WTC11 (cell line): ENCODE measurements around the gene SPTLC1. TPM values are rescaled to one million over a fixed set of nuclear protein-coding genes. Genes with fewer than 3 reads are reported as not detected.

Experiments
- ATAC-seq: fragments of 200-7000 bp; cut with Tn5 transposase; 2 replicates; pipeline ENCODE4 v1.10.0; 2021; ENCODE audit warnings: mild to moderate bottlenecking, moderate library complexity
- Bru-seq: library from RNA; stranded (reverse); fragments of 400-500 nt; gene quantifications from one replicate; lab custom pipeline; 2021; lab: Mats Ljungman, UMichigan
- CTCF ChIA-PET: fragments of 300-600 bp; sonication (Branson Sonifier 250); formaldehyde crosslinking; loops from one replicate; lab custom pipeline; 2021; ENCODE audit warnings: antibody characterized with exemption; lab: Charles Lee
- POLR2A ChIA-PET: fragments of 350-600 bp; sonication (Branson Sonifier 250); formaldehyde crosslinking; loops from one replicate; lab custom pipeline; 2021; ENCODE audit warnings: antibody characterized with exemption; lab: Charles Lee
- DNase-seq: peaks from one replicate; pipeline ENCODE4 v3.0.0; 2021; ENCODE audit warnings: low spot score
- H3K27ac Mint-ChIP-seq: 2 replicates; pipeline ENCODE4 v1.8.0; 2021; ENCODE audit warnings: mixed read lengths
- H3K27me3 Mint-ChIP-seq: 2 replicates; pipeline ENCODE4 v1.8.0; 2021; ENCODE audit warnings: low read depth, mild to moderate bottlenecking, moderate library complexity, mixed read lengths
- H3K36me3 Mint-ChIP-seq: 2 replicates; pipeline ENCODE4 v1.8.0; 2021; ENCODE audit warnings: mixed read lengths
- H3K4me1 Mint-ChIP-seq: 2 replicates; pipeline ENCODE4 v1.8.0; 2022; ENCODE audit warnings: mixed read lengths
- H3K4me3 Mint-ChIP-seq: 2 replicates; pipeline ENCODE4 v1.8.0; 2021; ENCODE audit warnings: mild to moderate bottlenecking, moderate library complexity, mixed read lengths
- H3K9me3 Mint-ChIP-seq: 2 replicates; pipeline ENCODE4 v1.8.0; 2021; ENCODE audit warnings: mixed read lengths
- CBFB ChIP-seq: sonication (generic); formaldehyde crosslinking; IDR thresholded peaks from 2 replicates; pipeline ENCODE4 v1.8.1; 2022; ENCODE audit warnings: mild to moderate bottlenecking, low read depth, missing genetic modification reagents
- E2F1 ChIP-seq: sonication (generic); formaldehyde crosslinking; IDR thresholded peaks from 2 replicates; pipeline ENCODE4 v1.8.0; 2022; ENCODE audit warnings: mild to moderate bottlenecking, missing genetic modification reagents
- E2F5 ChIP-seq: sonication (generic); formaldehyde crosslinking; IDR thresholded peaks from 2 replicates; pipeline ENCODE4 v1.8.1; 2022; ENCODE audit warnings: mild to moderate bottlenecking, moderate library complexity, missing genetic modification reagents
- ELF4 ChIP-seq: sonication (generic); formaldehyde crosslinking; IDR thresholded peaks from 2 replicates; pipeline ENCODE4 v1.8.1; 2022; ENCODE audit warnings: low read depth, mild to moderate bottlenecking, moderate library complexity, missing genetic modification reagents
- FOXP4 ChIP-seq: sonication (generic); formaldehyde crosslinking; IDR thresholded peaks from 2 replicates; pipeline ENCODE4 v1.8.0; 2022; ENCODE audit warnings: mild to moderate bottlenecking, missing genetic modification reagents
- IRF1 ChIP-seq: sonication (generic); formaldehyde crosslinking; IDR thresholded peaks from 2 replicates; pipeline ENCODE4 v1.8.0; 2023; ENCODE audit warnings: missing genetic modification reagents
- JUN ChIP-seq: sonication (generic); formaldehyde crosslinking; IDR thresholded peaks from 2 replicates; pipeline ENCODE4 v1.8.0; 2023; ENCODE audit warnings: mild to moderate bottlenecking, missing genetic modification reagents
- MAX ChIP-seq: sonication (generic); formaldehyde crosslinking; IDR thresholded peaks from 2 replicates; pipeline ENCODE4 v1.8.0; 2022; ENCODE audit warnings: mild to moderate bottlenecking, missing genetic modification reagents
- OVOL2 ChIP-seq: fragments of 250-450 bp; sonication (Bioruptor Pico); IDR thresholded peaks from 2 replicates; pipeline ENCODE4 v1.9.0; 2021; ENCODE audit warnings: mild to moderate bottlenecking, borderline replicate concordance
- RORB ChIP-seq: fragments of 250-450 bp; sonication (Bioruptor Pico); IDR thresholded peaks from 2 replicates; pipeline ENCODE4 v1.9.0; 2021; ENCODE audit warnings: mild to moderate bottlenecking
- TEAD4 ChIP-seq: sonication (generic); formaldehyde crosslinking; IDR thresholded peaks from 2 replicates; pipeline ENCODE4 v1.8.0; 2022; ENCODE audit warnings: mild to moderate bottlenecking, missing genetic modification reagents
- USF2 ChIP-seq: sonication (generic); formaldehyde crosslinking; IDR thresholded peaks from 2 replicates; pipeline ENCODE4 v1.8.1; 2023; ENCODE audit warnings: mild to moderate bottlenecking, missing genetic modification reagents, moderate library complexity
- ZNF121 ChIP-seq: sonication (generic); formaldehyde crosslinking; IDR thresholded peaks from 2 replicates; pipeline ENCODE4 v1.8.0; 2023; ENCODE audit warnings: missing genetic modification reagents
- ZNF219 ChIP-seq: sonication (generic); formaldehyde crosslinking; IDR thresholded peaks from 2 replicates; pipeline ENCODE4 v1.8.0; 2023; ENCODE audit warnings: missing genetic modification reagents, mild to moderate bottlenecking, borderline replicate concordance
- ZNF263 ChIP-seq: sonication (generic); formaldehyde crosslinking; IDR thresholded peaks from 2 replicates; pipeline ENCODE4 v1.8.1; 2022; ENCODE audit warnings: low read depth, mild to moderate bottlenecking, moderate library complexity, missing genetic modification reagents
- ZNF281 ChIP-seq: sonication (generic); formaldehyde crosslinking; IDR thresholded peaks from 2 replicates; pipeline ENCODE4 v1.8.0; 2023; ENCODE audit warnings: mild to moderate bottlenecking, missing genetic modification reagents
- ZNF423 ChIP-seq: fragments of 250-450 bp; sonication (Bioruptor Pico); IDR thresholded peaks from 2 replicates; pipeline ENCODE4 v2.1.2; 2022; ENCODE audit warnings: mild to moderate bottlenecking, moderate library complexity
- ZNF425 ChIP-seq: fragments of 250-450 bp; sonication (Bioruptor Pico); conservative IDR thresholded peaks from 2 replicates; pipeline ENCODE4 v1.9.0; 2021; ENCODE audit warnings: mild to moderate bottlenecking
- ZSCAN18 ChIP-seq: fragments of 250-450 bp; sonication (Bioruptor Pico); IDR thresholded peaks from 2 replicates; pipeline ENCODE4 v2.1.2; 2022; ENCODE audit warnings: mild to moderate bottlenecking, moderate library complexity
- long read RNA-seq, 3 experiments: library from RNA in 1 of 3; library from capped mRNA in 1 of 3; library from polyadenylated mRNA in 1 of 3; unstranded in 2 of 3; stranded (forward) in 1 of 3; transcript quantifications; one replicate each; pipeline ENCODE4 v2.0.0, GENCODE V29; 2021
- total RNA-seq: library from RNA; stranded (reverse); gene quantifications from 3 replicates; pipeline ENCODE4 v1.2.3, GENCODE V29; 2021

SPTLC1 gene
- total RNA-seq: 81.2 to 86.4 TPM (median 84.4 TPM) in 3 replicates
- percentile 87 among the genes with signal in this experiment for Bru-seq, nascent RNA
- long read RNA-seq, experiment 1, transcript SPTLC1-202 (6 exons, 946 nt): minor isoform, 9 of 482 reads
- long read RNA-seq, experiment 1, transcript SPTLC1-201 (15 exons, 1,894 nt): major isoform, 387 of 482 reads
- long read RNA-seq, experiment 1, partial matches to known transcripts: 41 of 482 reads
- long read RNA-seq, experiment 1, other reads (novel, unspliced or antisense): 39 of 482 reads
- long read RNA-seq, experiment 2, transcript SPTLC1-201 (15 exons, 1,894 nt): major isoform, 31 of 115 reads
- long read RNA-seq, experiment 2, partial matches to known transcripts: 28 of 115 reads
- long read RNA-seq, experiment 2, other reads (novel, unspliced or antisense): 54 of 115 reads
- long read RNA-seq, experiment 3, transcript SPTLC1-201 (15 exons, 1,894 nt): major isoform, 139 of 174 reads
- long read RNA-seq, experiment 3, transcript SPTLC1-202 (6 exons, 946 nt): minor isoform, 12 of 174 reads
- long read RNA-seq, experiment 3, partial matches to known transcripts: 8 of 174 reads
- long read RNA-seq, experiment 3, other reads (novel, unspliced or antisense): 14 of 174 reads

- DNase-seq (peak; percentile 95), ATAC-seq (peak; percentile 97)
- H3K4me3 Mint-ChIP-seq: peak within 1 kb of the TSS; percentile 98
- H3K27ac Mint-ChIP-seq: peak within 1 kb of the TSS; percentile 98
- peaks cover 16% of the 10 kb centered on the region for H3K36me3 Mint-ChIP-seq
- H3K4me1 Mint-ChIP-seq: 0 out of 2 replicates have a peak, but pooled peaks cover 5% of the 10 kb centered on the region
- H3K9me3 Mint-ChIP-seq: peaks cover 7% of the 10 kb centered on the region
- H3K27me3 Mint-ChIP-seq: peaks cover 6% of the 10 kb centered on the region
- ChIA-PET CTCF (interaction anchor here (0.9 to 1.9 kb wide), 2 partner anchors 19 to 25 kb away, joined by 6 to 9 read pairs; no protein-coding TSS in a partner anchor), POLR2A (interaction anchor here (1.1 kb wide), 1 partner anchor 23 kb away, joined by 4 read pairs; no protein-coding TSS in a partner anchor)
- TF ChIP-seq ZNF121 (CRISPR knock-in tag) (no peak), ZNF219 (no peak), RORB (CRISPR knock-in tag) (no peak), ZNF263 (CRISPR knock-in tag) (no peak), JUN (0 out of 2 replicates have a peak, but pooled peaks have one; percentile 62), ZNF423 (CRISPR knock-in tag) (no peak), ZNF281 (CRISPR knock-in tag) (no peak), ZSCAN18 (CRISPR knock-in tag) (no peak), FOXP4 (CRISPR knock-in tag) (no peak), E2F5 (CRISPR knock-in tag) (no peak), MAX (CRISPR knock-in tag) (peak; percentile 60; the same call in 1 of the 2 replicates), ZNF425 (CRISPR knock-in tag) (no peak), IRF1 (CRISPR knock-in tag) (peak; percentile 73; the same call in 1 of the 2 replicates), USF2 (CRISPR knock-in tag) (peak; percentile 80), OVOL2 (CRISPR knock-in tag) (no peak), TEAD4 (no peak), ELF4 (CRISPR knock-in tag) (no peak), E2F1 (no peak), CBFB (CRISPR knock-in tag) (no peak)
These were observed at the start of gene SPTLC1 for GRCh38 chr9:92115071-92115858. Gene SPTLC1, minus strand, starts transcription at chr9:92115413. Its CDS starts 43 bp downstream, at chr9:92115370.
